ENCODE measurements around the gene SNAI3.

Gene SNAI3

DNA sequence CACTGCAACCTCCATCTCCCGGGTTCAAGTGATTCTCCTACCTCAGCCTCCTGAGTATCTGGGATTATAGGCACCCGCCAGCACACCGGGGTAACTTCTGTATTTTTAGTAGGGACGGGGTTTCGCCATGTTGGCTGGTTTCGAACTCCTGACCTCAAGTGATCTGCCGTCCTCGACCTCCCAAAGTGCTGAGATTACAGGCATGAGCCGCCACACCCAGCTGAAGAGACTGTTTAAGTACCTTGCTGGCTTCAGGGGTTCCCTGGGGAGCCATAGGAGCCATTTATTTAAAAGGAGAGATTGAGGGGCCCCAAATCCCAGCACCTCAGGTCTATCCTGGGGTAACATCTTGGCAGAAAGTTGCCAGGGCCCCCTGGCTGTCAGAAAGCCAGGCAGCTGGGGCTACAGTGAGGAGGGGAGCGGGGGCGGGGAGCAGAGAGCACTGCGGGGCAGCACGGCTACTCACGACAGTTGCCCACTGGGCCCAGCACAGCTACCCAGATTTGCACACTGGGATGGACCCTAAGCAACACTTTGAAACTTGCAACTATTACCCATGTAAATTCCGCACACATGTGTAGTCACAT is 1.6 kb downstream of the SNAI3 start:
- no peak overlapping the region for H3K4me2 ChIP-seq (ENCODE audit: low read depth, low read length, poor library complexity, severe bottlenecking)
- H3K79me2 ChIP-seq (ENCODE audit: insufficient read depth, low read length): no peaks in the 10 kb centered on the region

DNA sequence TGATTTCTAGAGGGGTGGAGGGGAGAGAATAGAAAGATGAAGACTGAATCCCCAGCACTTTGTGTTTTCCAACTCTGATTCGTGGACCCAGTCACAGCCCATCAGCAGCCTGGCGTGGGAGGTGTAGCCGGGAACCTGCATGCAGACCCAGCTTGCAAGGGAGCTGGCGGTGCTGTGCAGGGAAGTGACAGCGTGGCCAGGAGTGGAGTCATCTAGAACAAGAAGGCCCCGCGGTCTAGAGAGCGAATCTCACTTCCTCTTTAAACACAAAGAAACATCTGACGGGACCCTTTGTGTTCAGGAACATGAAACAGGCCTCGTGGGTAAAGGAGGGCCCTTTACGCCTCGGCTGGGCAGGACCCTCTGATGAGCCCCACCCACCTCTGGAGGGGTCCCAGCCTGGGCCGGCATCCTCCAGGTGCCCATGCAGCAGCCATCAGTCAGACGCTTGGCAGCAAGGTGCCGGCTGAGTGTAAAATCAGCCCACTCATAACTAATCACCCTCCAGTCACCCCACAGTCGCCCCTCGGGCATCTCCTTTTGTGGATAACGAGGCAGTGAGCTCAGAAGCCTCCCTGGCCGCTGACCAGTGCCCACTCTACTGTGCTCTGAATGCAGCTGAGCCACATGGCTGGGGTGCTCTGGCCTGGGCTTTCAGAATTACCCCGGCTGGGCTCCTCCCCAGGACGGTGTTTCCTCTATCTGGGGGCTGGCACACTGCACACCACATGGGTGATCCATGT is 4.4 kb downstream of the SNAI3 start:
- peaks cover 14% of the 10 kb centered on the region for H3F3A ChIP-seq (ENCODE audit: insufficient read depth)
- H3K27me3 ChIP-seq (ENCODE audit: low read length): no peaks in the 10 kb centered on the region
- peak overlapping the region; percentile 23 for H3K4me3 ChIP-seq (ENCODE audit: insufficient read depth, low read length, poor library complexity, severe bottlenecking)
- no peaks in the 10 kb centered on the region for H4K20me1 ChIP-seq (ENCODE audit: low read depth, low read length)
- H3K4me2 ChIP-seq (ENCODE audit: low read depth, low read length, poor library complexity, severe bottlenecking): peak overlapping the region; percentile 58
- peak overlapping the region; percentile 51 for H3K9ac ChIP-seq (ENCODE audit: low read length)
- TF ChIP-seq EZH2phosphoT487 (conservative IDR thresholded peaks at IDR 0.05; ENCODE audit: low read length) (no peak), CTCF (IDR thresholded peaks at IDR 0.05; ENCODE audit: insufficient read depth, low read length, poor library complexity, severe bottlenecking) (no peak)
- no peaks in the 10 kb centered on the region for H3K36me3 ChIP-seq (ENCODE audit: low read length)
- H2AFZ ChIP-seq (ENCODE audit: low read depth, low read length, severe bottlenecking): peak overlapping the region; percentile 59
- no peaks in the 10 kb centered on the region for H3K9me3 ChIP-seq (ENCODE audit: insufficient read depth, low read length)
- H3K27ac ChIP-seq (ENCODE audit: low read depth, low read length): peak overlapping the region; percentile 83
- H3K79me2 ChIP-seq (ENCODE audit: insufficient read depth, low read length): no peaks in the 10 kb centered on the region
- H3K9me2 ChIP-seq (replicated peaks; ENCODE audit: insufficient read depth, low read length): no peaks in the 10 kb centered on the region

More for the DNA sequence above, 1.6 kb downstream of the SNAI3 start:
- no peaks in the 10 kb centered on the region for H3K9me3 ChIP-seq (ENCODE audit: insufficient read depth, low read length)
- H3K27me3 ChIP-seq (ENCODE audit: low read length): no peaks in the 10 kb centered on the region
- H3K4me3 ChIP-seq (ENCODE audit: insufficient read depth, low read length, poor library complexity, severe bottlenecking): no peak overlapping the region
- no peak overlapping the region for H3K27ac ChIP-seq (ENCODE audit: low read depth, low read length)
- no peak overlapping the region for H3K9ac ChIP-seq (ENCODE audit: low read length)
- no peaks in the 10 kb centered on the region for H4K20me1 ChIP-seq (ENCODE audit: low read depth, low read length)
- H3K9me2 ChIP-seq (replicated peaks; ENCODE audit: insufficient read depth, low read length): no peaks in the 10 kb centered on the region
- peaks cover 14% of the 10 kb centered on the region for H3F3A ChIP-seq (ENCODE audit: insufficient read depth)
- TF ChIP-seq CTCF (IDR thresholded peaks at IDR 0.05; ENCODE audit: insufficient read depth, low read length, poor library complexity, severe bottlenecking): no peak
- no peak for TF ChIP-seq EZH2phosphoT487 (conservative IDR thresholded peaks at IDR 0.05; ENCODE audit: low read length)
- no peaks in the 10 kb centered on the region for H3K36me3 ChIP-seq (ENCODE audit: low read length)
- no peak overlapping the region for H2AFZ ChIP-seq (ENCODE audit: low read depth, low read length, severe bottlenecking)

GRCh38 chr16:88681084-88681680 is 5.1 kb downstream of the SNAI3 start:
- H3K36me3 ChIP-seq (ENCODE audit: low read length): no peaks in the 10 kb centered on the region
- no peaks in the 10 kb centered on the region for H3K9me2 ChIP-seq (replicated peaks; ENCODE audit: insufficient read depth, low read length)
- peak overlapping the region; percentile 23 for H3K4me3 ChIP-seq (ENCODE audit: insufficient read depth, low read length, poor library complexity, severe bottlenecking)
- H3K27ac ChIP-seq (ENCODE audit: low read depth, low read length): peak overlapping the region; percentile 83
- peak overlapping the region; percentile 59 for H2AFZ ChIP-seq (ENCODE audit: low read depth, low read length, severe bottlenecking)
- H4K20me1 ChIP-seq (ENCODE audit: low read depth, low read length): no peaks in the 10 kb centered on the region
- peak; percentile 63 for TF ChIP-seq CTCF (IDR thresholded peaks at IDR 0.05; ENCODE audit: insufficient read depth, low read length, poor library complexity, severe bottlenecking)
- no peak for TF ChIP-seq EZH2phosphoT487 (conservative IDR thresholded peaks at IDR 0.05; ENCODE audit: low read length)
- no peaks in the 10 kb centered on the region for H3K9me3 ChIP-seq (ENCODE audit: insufficient read depth, low read length)
- H3K79me2 ChIP-seq (ENCODE audit: insufficient read depth, low read length): no peaks in the 10 kb centered on the region
- H3K4me2 ChIP-seq (ENCODE audit: low read depth, low read length, poor library complexity, severe bottlenecking): peak overlapping the region; percentile 58
- peak overlapping the region; percentile 51 for H3K9ac ChIP-seq (ENCODE audit: low read length)
- H3K27me3 ChIP-seq (ENCODE audit: low read length): no peaks in the 10 kb centered on the region
- peaks cover 14% of the 10 kb centered on the region for H3F3A ChIP-seq (ENCODE audit: insufficient read depth)

Measured in SU-DHL-6 (cell line).